Right hindlimb (tissue), 1 donor: ENCODE data around the gene SPEG.

Experiments
- DNase-seq: peaks from one replicate; pipeline ENCODE4 v3.0.0-alpha.2; 2018

Gene SPEG

GRCh38 chr2:219499555-219499954 is 64.9 kb downstream of the SPEG start:
- no peak for DNase-seq

GRCh38 chr2:219500135-219500534 is 65.5 kb downstream of the SPEG start:
- DNase-seq = no peak

GRCh38 chr2:219501849-219502248 is 67.2 kb downstream of the SPEG start:
- DNase-seq = no peak

- DNase-seq = no peak
Observed at GRCh38 chr2:219502618-219503017, 68.0 kb downstream of the SPEG start.

- no peak for DNase-seq
Observed at GRCh38 chr2:219505585-219505984, 70.9 kb downstream of the SPEG start.

GRCh38 chr2:219506153-219506801 is 71.6 kb downstream of the SPEG start:
- DNase-seq = no peak

GRCh38 chr2:219506802-219507526 is 72.3 kb downstream of the SPEG start:
- DNase-seq = no peak

GRCh38 chr2:219507581-219508443 is 73.2 kb downstream of the SPEG start:
- DNase-seq = no peak

GRCh38 chr2:219508444-219508734 is 73.7 kb downstream of the SPEG start:
- no peak for DNase-seq

- DNase-seq = peak; percentile 69
Observed at GRCh38 chr2:219508971-219509779, 74.5 kb downstream of the SPEG start.

GRCh38 chr2:219509780-219510511 is 75.3 kb downstream of the SPEG start:
- peak; percentile 65 for DNase-seq

GRCh38 chr2:219510512-219511135 is 76.0 kb downstream of the SPEG start:
- DNase-seq = no peak

- no peak for DNase-seq
Observed at GRCh38 chr2:219511547-219512325, 77.1 kb downstream of the SPEG start.

GRCh38 chr2:219512524-219513216 is 78.0 kb downstream of the SPEG start:
- DNase-seq = no peak

- no peak for DNase-seq
Observed at GRCh38 chr2:219513787-219514186, 79.1 kb downstream of the SPEG start.

GRCh38 chr2:219514196-219514761 is 79.6 kb downstream of the SPEG start, which contains the start of gene ASIC4:
ASIC4 (plus strand) TSS chr2:219514482; CDS start chr2:219514725, 243 bp downstream.
- no peak for DNase-seq

GRCh38 chr2:219514836-219515235 is 80.2 kb downstream of the SPEG start:
- DNase-seq = no peak

GRCh38 chr2:219515874-219516629 is 81.4 kb downstream of the SPEG start:
- no peak for DNase-seq

GRCh38 chr2:219516888-219517287 is 82.2 kb downstream of the SPEG start:
- DNase-seq = no peak
